ENCODE results near the gene SLC37A2. TPM values are rescaled to one million over a fixed set of nuclear protein-coding genes. Genes with fewer than 3 reads are reported as not detected.

Gene SLC37A2
- polyA plus RNA-seq, 1 of the 3 experiments (the other 2 are of a cell fraction), result 0.44 TPM

- Histone ChIP-seq H2AFZ (ENCODE audit: low read depth) (peak within 1 kb of the TSS; percentile 99), H3K4me1 (ENCODE audit: control insufficient read depth in 1 of 2, insufficient read depth in 2 of 2, low read depth in 1 of 2, low read length in 1 of 2) (peaks cover 5 to 8% of the 10 kb centered on the region in 2 experiments; a peak in 3 of 4 replicates), H3K27me3 (ENCODE audit: insufficient read depth) (no peaks in the 10 kb centered on the region), H3K4me3 (ENCODE audit: low read depth in 2 of 2, low read length in 1 of 2) (peak within 1 kb of the TSS; percentile 79 to 100), H3K79me2 (ENCODE audit: insufficient read depth) (peaks cover 25% of the 10 kb centered on the region), H3K9ac (peak within 1 kb of the TSS; percentile 82), H3K27ac (ENCODE audit: low read depth in 2 of 2, low read length in 1 of 2) (peak within 1 kb of the TSS; percentile 46 to 84; a peak in 3 of 4 replicates), H4K20me1 (ENCODE audit: insufficient read depth) (no peaks in the 10 kb centered on the region), H3K9me2 (no peaks in the 10 kb centered on the region), H3K4me2 (peak within 1 kb of the TSS; percentile 92), H3F3A (replicated peaks; ENCODE audit: insufficient read depth) (no peaks in the 10 kb centered on the region), H3K9me3 (no peaks in the 10 kb centered on the region), H3K36me3 (replicated peaks in 1 of 2; ENCODE audit: control insufficient read depth in 1 of 2, insufficient read depth in 2 of 2, low read length in 1 of 2) (peaks cover 0 to 3% of the 10 kb centered on the region in 2 experiments)
- ChIA-PET POLR2A (interaction anchor here (0.8 to 1.3 kb wide), 3 partner anchors 30 to 260 kb away, joined by 3 to 5 read pairs (median 3); no protein-coding TSS in a partner anchor), CTCF (interaction anchor here (1.0 to 3.5 kb wide), 5 partner anchors 10 to 293 kb away, joined by 4 to 31 read pairs (median 12); no protein-coding TSS in a partner anchor)
- DNase-seq, result peak; percentile 93
- TF ChIP-seq MAX (IDR thresholded peaks at IDR 0.05; ENCODE audit: low read depth) (peak; percentile 79), GATA2 (CRISPR knock-in tag; IDR thresholded peaks at IDR 0.05) (no peak), MXI1 (IDR thresholded peaks at IDR 0.05; ENCODE audit: low read depth, low read length) (peak; percentile 73), CHD2 (IDR thresholded peaks at IDR 0.05; ENCODE audit: low read length, partially characterized antibody) (peak; percentile 91), EP300 (IDR thresholded peaks at IDR 0.05; ENCODE audit: borderline replicate concordance in 1 of 2, low read depth in 1 of 2, low read length in 1 of 2) (no peak), YY1 (IDR thresholded peaks at IDR 0.05; ENCODE audit: low read depth) (no peak), FOXJ3 (CRISPR knock-in tag; IDR thresholded peaks at IDR 0.05) (no peak), TAF1 (IDR thresholded peaks at IDR 0.05; ENCODE audit: borderline replicate concordance, low read depth, low read length) (no peak), GABPA (IDR thresholded peaks at IDR 0.05; ENCODE audit: low read depth) (peak; percentile 95), RAD21 (IDR thresholded peaks at IDR 0.05; ENCODE audit: low read length) (no peak), POLR2AphosphoS5 (IDR thresholded peaks at IDR 0.05; ENCODE audit: low read depth, low read length) (peak; percentile 59; the same call in 1 of the 2 replicates), ZBTB33 (IDR thresholded peaks at IDR 0.05; ENCODE audit: borderline replicate concordance, low read depth) (no peak), FOSL2 (IDR thresholded peaks at IDR 0.05; ENCODE audit: borderline replicate concordance, low read depth) (no peak), IRF3 (IDR thresholded peaks at IDR 0.05; ENCODE audit: low read depth, low read length) (peak; percentile 58; the same call in 1 of the 2 replicates), EZH2phosphoT487 (IDR thresholded peaks at IDR 0.05; ENCODE audit: borderline replicate concordance, low read depth) (no peak), MEF2A (IDR thresholded peaks at IDR 0.05; ENCODE audit: borderline replicate concordance, low read depth) (no peak), FOXM1 (IDR thresholded peaks at IDR 0.05; ENCODE audit: low read depth) (no peak), ELF1 (IDR thresholded peaks at IDR 0.05) (peak; percentile 66), RFX5 (IDR thresholded peaks at IDR 0.05; ENCODE audit: low read length) (peak; percentile 89)
- TF ChIP-seq, protein P1, sequence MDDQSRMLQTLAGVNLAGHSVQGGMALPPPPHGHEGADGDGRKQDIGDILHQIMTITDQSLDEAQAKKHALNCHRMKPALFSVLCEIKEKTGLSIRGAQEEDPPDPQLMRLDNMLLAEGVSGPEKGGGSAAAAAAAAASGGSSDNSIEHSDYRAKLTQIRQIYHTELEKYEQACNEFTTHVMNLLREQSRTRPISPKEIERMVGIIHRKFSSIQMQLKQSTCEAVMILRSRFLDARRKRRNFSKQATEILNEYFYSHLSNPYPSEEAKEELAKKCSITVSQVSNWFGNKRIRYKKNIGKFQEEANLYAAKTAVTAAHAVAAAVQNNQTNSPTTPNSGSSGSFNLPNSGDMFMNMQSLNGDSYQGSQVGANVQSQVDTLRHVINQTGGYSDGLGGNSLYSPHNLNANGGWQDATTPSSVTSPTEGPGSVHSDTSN (IDR thresholded peaks at IDR 0.05), result peak; percentile 100
- TF ChIP-seq, protein P2, sequence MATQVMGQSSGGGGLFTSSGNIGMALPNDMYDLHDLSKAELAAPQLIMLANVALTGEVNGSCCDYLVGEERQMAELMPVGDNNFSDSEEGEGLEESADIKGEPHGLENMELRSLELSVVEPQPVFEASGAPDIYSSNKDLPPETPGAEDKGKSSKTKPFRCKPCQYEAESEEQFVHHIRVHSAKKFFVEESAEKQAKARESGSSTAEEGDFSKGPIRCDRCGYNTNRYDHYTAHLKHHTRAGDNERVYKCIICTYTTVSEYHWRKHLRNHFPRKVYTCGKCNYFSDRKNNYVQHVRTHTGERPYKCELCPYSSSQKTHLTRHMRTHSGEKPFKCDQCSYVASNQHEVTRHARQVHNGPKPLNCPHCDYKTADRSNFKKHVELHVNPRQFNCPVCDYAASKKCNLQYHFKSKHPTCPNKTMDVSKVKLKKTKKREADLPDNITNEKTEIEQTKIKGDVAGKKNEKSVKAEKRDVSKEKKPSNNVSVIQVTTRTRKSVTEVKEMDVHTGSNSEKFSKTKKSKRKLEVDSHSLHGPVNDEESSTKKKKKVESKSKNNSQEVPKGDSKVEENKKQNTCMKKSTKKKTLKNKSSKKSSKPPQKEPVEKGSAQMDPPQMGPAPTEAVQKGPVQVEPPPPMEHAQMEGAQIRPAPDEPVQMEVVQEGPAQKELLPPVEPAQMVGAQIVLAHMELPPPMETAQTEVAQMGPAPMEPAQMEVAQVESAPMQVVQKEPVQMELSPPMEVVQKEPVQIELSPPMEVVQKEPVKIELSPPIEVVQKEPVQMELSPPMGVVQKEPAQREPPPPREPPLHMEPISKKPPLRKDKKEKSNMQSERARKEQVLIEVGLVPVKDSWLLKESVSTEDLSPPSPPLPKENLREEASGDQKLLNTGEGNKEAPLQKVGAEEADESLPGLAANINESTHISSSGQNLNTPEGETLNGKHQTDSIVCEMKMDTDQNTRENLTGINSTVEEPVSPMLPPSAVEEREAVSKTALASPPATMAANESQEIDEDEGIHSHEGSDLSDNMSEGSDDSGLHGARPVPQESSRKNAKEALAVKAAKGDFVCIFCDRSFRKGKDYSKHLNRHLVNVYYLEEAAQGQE (IDR thresholded peaks at IDR 0.05; ENCODE audit: low read depth, low read length), result no peak
- TF ChIP-seq, protein P3, sequence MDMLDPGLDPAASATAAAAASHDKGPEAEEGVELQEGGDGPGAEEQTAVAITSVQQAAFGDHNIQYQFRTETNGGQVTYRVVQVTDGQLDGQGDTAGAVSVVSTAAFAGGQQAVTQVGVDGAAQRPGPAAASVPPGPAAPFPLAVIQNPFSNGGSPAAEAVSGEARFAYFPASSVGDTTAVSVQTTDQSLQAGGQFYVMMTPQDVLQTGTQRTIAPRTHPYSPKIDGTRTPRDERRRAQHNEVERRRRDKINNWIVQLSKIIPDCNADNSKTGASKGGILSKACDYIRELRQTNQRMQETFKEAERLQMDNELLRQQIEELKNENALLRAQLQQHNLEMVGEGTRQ (IDR thresholded peaks at IDR 0.05; ENCODE audit: borderline replicate concordance, low read depth, low read length), result no peak
- 3% methylated on average over 47 of the region's 49 CpGs for WGBS (ENCODE audit: low lambda C conversion rate)
Observed at GRCh38 chr11:125111343-125112207, 48.5 kb downstream of the SLC37A2 start, which contains the start of gene TMEM218. TMEM218 (minus strand) TSS chr11:125111626; CDS start chr11:125102241, 9,385 bp downstream.

Measured in SK-N-SH (cell line).